ENCODE measurements around the gene KLF13.

Gene KLF13

DNA sequence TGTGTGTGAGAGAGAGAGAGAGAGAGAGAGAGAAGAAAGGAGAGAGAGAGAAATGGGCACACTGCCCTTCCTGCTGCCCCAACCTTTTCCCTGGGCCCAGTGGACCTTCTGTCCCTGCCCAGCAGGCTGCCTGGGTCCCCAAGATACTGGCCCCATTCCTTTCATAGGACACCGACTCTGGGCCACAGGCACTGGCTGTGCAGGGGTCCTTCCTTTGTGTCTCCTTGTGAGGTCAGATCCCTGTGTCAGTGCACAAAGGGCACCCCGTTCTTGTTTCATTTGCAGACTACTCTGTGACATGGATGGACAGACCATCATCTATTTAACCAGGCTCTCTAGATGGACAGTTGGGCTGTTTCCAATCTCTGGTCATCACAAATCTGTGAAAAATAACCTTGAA, 21.3 kb upstream of the KLF13 start:
- Mint-ChIP-seq H3K27ac (no peak overlapping the region), H3K4me1 (ENCODE audit: low read depth) (peaks cover 35% of the 10 kb centered on the region), H3K4me3 (no peak overlapping the region), H3K27me3 (ENCODE audit: low read depth) (peaks cover 6% of the 10 kb centered on the region), H3K9me3 (no peaks in the 10 kb centered on the region), H3K36me3 (ENCODE audit: low read depth) (no peaks in the 10 kb centered on the region)

GRCh38 chr15:31305796-31306425, 20.7 kb upstream of the KLF13 start:
- Mint-ChIP-seq H3K4me3 (no peak overlapping the region), H3K36me3 (ENCODE audit: low read depth) (no peaks in the 10 kb centered on the region), H3K27me3 (ENCODE audit: low read depth) (peaks cover 8% of the 10 kb centered on the region), H3K27ac (no peak overlapping the region), H3K4me1 (ENCODE audit: low read depth) (peaks cover 35% of the 10 kb centered on the region), H3K9me3 (no peaks in the 10 kb centered on the region)

- Mint-ChIP-seq H3K4me1 (ENCODE audit: low read depth) (peaks cover 35% of the 10 kb centered on the region), H3K27me3 (ENCODE audit: low read depth) (peaks cover 9% of the 10 kb centered on the region), H3K36me3 (ENCODE audit: low read depth) (no peaks in the 10 kb centered on the region), H3K27ac (no peak overlapping the region), H3K4me3 (no peak overlapping the region), H3K9me3 (no peaks in the 10 kb centered on the region)
Observed at GRCh38 chr15:31306426-31307269, 20.0 kb upstream of the KLF13 start.

GRCh38 chr15:31307270-31308184, 19.1 kb upstream of the KLF13 start:
- H3K27ac Mint-ChIP-seq = peak overlapping the region; percentile 65

GRCh38 chr15:31308185-31308639, 18.4 kb upstream of the KLF13 start:
- Mint-ChIP-seq H3K36me3 (ENCODE audit: low read depth) (no peaks in the 10 kb centered on the region), H3K27me3 (ENCODE audit: low read depth) (peaks cover 9% of the 10 kb centered on the region), H3K9me3 (no peaks in the 10 kb centered on the region), H3K4me3 (no peak overlapping the region), H3K27ac (no peak overlapping the region), H3K4me1 (ENCODE audit: low read depth) (peaks cover 28% of the 10 kb centered on the region)

More at GRCh38 chr15:31307270-31308184, 19.1 kb upstream of the KLF13 start:
- Mint-ChIP-seq H3K9me3 (no peaks in the 10 kb centered on the region), H3K36me3 (ENCODE audit: low read depth) (no peaks in the 10 kb centered on the region), H3K4me3 (no peak overlapping the region), H3K4me1 (ENCODE audit: low read depth) (peaks cover 33% of the 10 kb centered on the region), H3K27me3 (ENCODE audit: low read depth) (peaks cover 9% of the 10 kb centered on the region)

DNA sequence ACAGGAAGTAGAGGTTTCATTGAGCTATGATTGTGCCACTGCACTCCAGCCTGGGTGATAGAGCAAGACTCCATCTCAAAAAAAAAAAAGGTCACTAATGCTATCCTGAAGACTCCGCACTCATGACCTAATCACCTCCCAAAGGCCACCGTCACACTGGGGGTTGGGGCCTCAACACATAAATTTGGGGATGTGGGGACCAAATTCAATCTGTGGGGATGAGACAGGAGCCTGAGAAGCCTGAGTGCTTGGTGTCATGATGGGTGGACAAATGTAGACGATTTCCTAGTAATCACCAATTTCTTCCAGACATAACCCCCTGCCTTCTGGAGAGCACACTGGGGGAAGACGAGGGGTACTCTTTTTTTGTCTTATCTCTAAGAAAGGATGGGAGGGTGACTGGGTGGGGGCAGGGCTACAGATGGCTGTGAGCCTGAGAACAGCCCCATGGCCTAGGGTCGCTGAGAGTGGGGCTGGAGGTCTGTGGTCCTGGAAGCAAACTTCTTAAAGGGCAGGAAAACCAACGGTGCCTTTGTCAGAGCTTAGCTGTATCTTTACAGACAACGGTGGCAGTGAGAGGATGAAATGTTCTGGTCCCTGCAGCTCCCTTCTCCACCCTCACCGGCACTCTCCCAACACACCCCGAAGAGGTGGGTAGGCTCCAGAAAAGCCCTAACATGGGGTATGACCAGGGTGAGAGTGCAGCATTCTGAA, 16.6 kb upstream of the KLF13 start:
- H3K4me1 Mint-ChIP-seq (ENCODE audit: low read depth) = peaks cover 18% of the 10 kb centered on the region
- no peaks in the 10 kb centered on the region for H3K9me3 Mint-ChIP-seq
- H3K27me3 Mint-ChIP-seq (ENCODE audit: low read depth) = peaks cover 9% of the 10 kb centered on the region
- no peak overlapping the region for H3K4me3 Mint-ChIP-seq
- no peak overlapping the region for H3K27ac Mint-ChIP-seq
- no peaks in the 10 kb centered on the region for H3K36me3 Mint-ChIP-seq (ENCODE audit: low read depth)

- H3K36me3 Mint-ChIP-seq (ENCODE audit: low read depth) = no peaks in the 10 kb centered on the region
- no peak overlapping the region for H3K4me3 Mint-ChIP-seq
- H3K9me3 Mint-ChIP-seq = no peaks in the 10 kb centered on the region
- H3K4me1 Mint-ChIP-seq (ENCODE audit: low read depth) = peaks cover 26% of the 10 kb centered on the region
- H3K27me3 Mint-ChIP-seq (ENCODE audit: low read depth) = peaks cover 9% of the 10 kb centered on the region
- no peak overlapping the region for H3K27ac Mint-ChIP-seq
Observed at GRCh38 chr15:31311735-31312619, 14.7 kb upstream of the KLF13 start.

- H3K4me3 Mint-ChIP-seq = no peak overlapping the region
- peaks cover 3% of the 10 kb centered on the region for H3K27me3 Mint-ChIP-seq (ENCODE audit: low read depth)
Observed at GRCh38 chr15:31313223-31313622, 13.4 kb upstream of the KLF13 start.

DNA sequence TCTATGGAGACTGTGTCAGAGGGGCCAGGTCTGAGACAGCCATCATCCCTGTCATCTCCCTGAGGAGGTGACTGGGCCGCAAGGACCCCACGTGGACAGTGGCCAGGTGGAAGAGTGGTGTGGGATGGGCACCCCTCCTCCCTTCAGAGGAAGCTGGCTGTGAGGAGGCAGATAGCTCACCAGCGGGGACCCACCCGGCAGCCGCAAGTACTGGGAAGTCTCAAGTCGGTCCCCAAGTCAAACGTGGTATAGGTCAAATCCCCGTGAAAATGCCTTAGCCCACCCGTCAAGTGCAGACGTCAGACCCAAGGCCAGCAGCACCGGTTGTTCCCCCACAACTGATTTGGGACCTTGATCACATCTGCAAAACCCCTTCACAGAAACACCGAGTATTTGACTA, 12.3 kb upstream of the KLF13 start:
- Mint-ChIP-seq H3K27me3 (ENCODE audit: low read depth) (peaks cover 3% of the 10 kb centered on the region), H3K36me3 (ENCODE audit: low read depth) (no peaks in the 10 kb centered on the region), H3K27ac (no peak overlapping the region), H3K4me1 (ENCODE audit: low read depth) (peaks cover 28% of the 10 kb centered on the region), H3K9me3 (no peaks in the 10 kb centered on the region), H3K4me3 (no peak overlapping the region)

More at GRCh38 chr15:31313223-31313622, 13.4 kb upstream of the KLF13 start:
- Mint-ChIP-seq H3K36me3 (ENCODE audit: low read depth) (no peaks in the 10 kb centered on the region), H3K9me3 (no peaks in the 10 kb centered on the region), H3K27ac (no peak overlapping the region), H3K4me1 (ENCODE audit: low read depth) (peaks cover 29% of the 10 kb centered on the region)

- Mint-ChIP-seq H3K4me3 (no peak overlapping the region), H3K9me3 (peaks cover 4% of the 10 kb centered on the region), H3K36me3 (ENCODE audit: low read depth) (peaks cover 2% of the 10 kb centered on the region), H3K4me1 (ENCODE audit: low read depth) (peaks cover 35% of the 10 kb centered on the region), H3K27ac (peak overlapping the region; percentile 46), H3K27me3 (ENCODE audit: low read depth) (no peaks in the 10 kb centered on the region)
Observed at GRCh38 chr15:31316135-31316795, 10.4 kb upstream of the KLF13 start.

- Mint-ChIP-seq H3K27ac (peak overlapping the region; percentile 38), H3K27me3 (ENCODE audit: low read depth) (no peaks in the 10 kb centered on the region), H3K9me3 (peaks cover 10% of the 10 kb centered on the region), H3K36me3 (ENCODE audit: low read depth) (peaks cover 7% of the 10 kb centered on the region), H3K4me3 (no peak overlapping the region), H3K4me1 (ENCODE audit: low read depth) (peaks cover 35% of the 10 kb centered on the region)
Observed at GRCh38 chr15:31317017-31317416, 9.6 kb upstream of the KLF13 start.

GRCh38 chr15:31317421-31318327, 9.0 kb upstream of the KLF13 start:
- no peak overlapping the region for H3K4me3 Mint-ChIP-seq
- H3K27ac Mint-ChIP-seq = no peak overlapping the region
- peaks cover 10% of the 10 kb centered on the region for H3K9me3 Mint-ChIP-seq
- H3K36me3 Mint-ChIP-seq (ENCODE audit: low read depth) = peaks cover 7% of the 10 kb centered on the region
- H3K27me3 Mint-ChIP-seq (ENCODE audit: low read depth) = no peaks in the 10 kb centered on the region
- H3K4me1 Mint-ChIP-seq (ENCODE audit: low read depth) = peaks cover 36% of the 10 kb centered on the region

Measured in T-helper 1 cell treated with Interleukin-12 subunit alpha and Interleukin-12 subunit beta and Interleukin-4 antibody, amounts not matched to agents 30 μg/mL and 1 μg/mL, for 36 hours (primary cell).